ENCODE measurements around the gene MAPK14.

GRCh38 chr6:36131511-36132245 is 104.1 kb downstream of the MAPK14 start:
- TF ChIP-seq EZH2 (IDR thresholded peaks at IDR 0.05; ENCODE audit: low read depth) (no peak), CTCF (conservative IDR thresholded peaks at IDR 0.05) (no peak)

All from PC-9 (cell line).